Measurements from ENCODE around the gene PLCH2. TPM values are rescaled to one million over a fixed set of nuclear protein-coding genes. Genes with fewer than 3 reads are reported as not detected.
A peak's percentile ranks its signal among the peaks of the same experiment; 100 is the strongest.

The PLCH2 gene
- total RNA-seq, 4 donors from 2014 or later = 0.29 to 2.2 (median 0.76) TPM

DNA sequence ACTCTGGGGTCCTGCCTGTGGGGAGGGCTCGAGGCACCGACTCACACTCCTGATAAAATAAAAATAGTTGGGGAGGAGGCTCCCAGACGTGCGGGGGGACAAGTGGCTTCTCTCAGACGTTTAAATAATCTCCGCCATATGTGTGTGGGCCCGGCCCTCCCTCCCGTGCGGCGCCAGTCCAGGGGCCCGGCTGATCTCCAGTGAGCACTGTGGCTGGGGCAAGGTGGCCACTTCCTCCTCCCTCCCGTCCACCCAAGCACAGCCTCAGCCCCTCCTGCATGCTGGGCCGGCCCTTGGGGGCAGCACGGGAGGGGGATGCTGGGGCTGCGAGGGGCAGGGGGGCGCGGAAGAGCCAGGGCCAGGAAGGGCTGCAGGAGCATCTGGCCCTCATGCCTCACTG lies 4.0 kb upstream of the PLCH2 start:
- no peak overlapping the region for H3K27ac ChIP-seq
- H3K27me3 ChIP-seq = no peaks in the 10 kb centered on the region
- no peaks in the 10 kb centered on the region for H3K36me3 ChIP-seq
- TF ChIP-seq CTCF (IDR thresholded peaks at IDR 0.05) (no peak), POLR2A (IDR thresholded peaks at IDR 0.05) (no peak)
- intact Hi-C loops (cut with DNase I) = no loop called here
- no peaks in the 10 kb centered on the region for H3K9me3 ChIP-seq
- DNase-seq = no peak
- no peak overlapping the region for H3K4me3 ChIP-seq (replicated peaks in 1 of 3)
- 60% methylated on average over 10 of the region's 17 CpGs; no CpG with 5 or more reads in 1 of the 2 donors for WGBS, 2 donors
- peaks cover 18 to 26% of the 10 kb centered on the region in 2 donors for H3K4me1 ChIP-seq

DNA sequence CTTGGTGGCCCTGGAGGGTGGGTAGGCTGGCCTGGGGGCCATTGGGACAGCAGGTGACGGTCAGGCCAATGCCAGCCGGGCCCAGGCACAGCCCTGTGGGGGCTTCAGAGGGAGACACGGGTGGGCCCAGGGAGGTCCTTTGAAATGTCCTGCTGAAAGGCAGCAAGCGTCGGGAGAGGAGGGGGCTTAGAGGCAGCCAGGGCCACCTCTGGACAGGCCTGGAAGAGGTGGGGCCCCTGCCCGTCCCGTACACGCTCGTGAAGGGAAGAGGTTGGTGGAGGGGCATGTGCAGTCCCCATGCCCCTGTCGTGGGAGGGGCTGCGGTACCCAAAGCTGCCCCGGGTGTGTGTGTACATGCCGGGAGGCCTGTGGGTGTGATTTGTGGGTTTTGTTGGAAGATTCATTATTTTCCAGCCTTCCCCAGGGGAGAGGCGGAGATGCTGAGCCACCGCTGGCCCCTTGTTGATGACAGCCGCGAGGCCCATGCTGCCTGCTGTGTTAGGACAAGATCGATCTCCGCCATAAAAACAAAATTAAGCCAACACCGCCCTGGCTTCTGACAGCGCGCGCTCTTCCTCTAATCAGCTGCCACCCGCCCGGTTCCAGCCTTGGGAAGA lies 3.4 kb upstream of the PLCH2 start:
- no peak for TF ChIP-seq POLR2A (IDR thresholded peaks at IDR 0.05)
- H3K27me3 ChIP-seq = no peaks in the 10 kb centered on the region
- no peaks in the 10 kb centered on the region for H3K36me3 ChIP-seq
- H3K4me1 ChIP-seq = peaks cover 18 to 26% of the 10 kb centered on the region in 2 donors
- H3K4me3 ChIP-seq (replicated peaks in 1 of 3) = no peak overlapping the region
- intact Hi-C loops (cut with DNase I) = no loop called here
- no peaks in the 10 kb centered on the region for H3K9me3 ChIP-seq
- DNase-seq = no peak
- no peak overlapping the region for H3K27ac ChIP-seq
- WGBS, 2 donors = 83 to 86% methylated on average over 19 to 25 of the region's 25 CpGs

- no peak overlapping the region for H3K27ac ChIP-seq
- H3K4me3 ChIP-seq (replicated peaks in 1 of 3) = no peak overlapping the region
- no peaks in the 10 kb centered on the region for H3K27me3 ChIP-seq
- no peak for TF ChIP-seq CTCF (IDR thresholded peaks at IDR 0.05)
- no peak for TF ChIP-seq POLR2A (IDR thresholded peaks at IDR 0.05)
- 87 to 90% methylated on average over 7 to 11 of the region's 13 CpGs for WGBS, 2 donors
- H3K4me1 ChIP-seq = peaks cover 18 to 26% of the 10 kb centered on the region in 2 donors
- DNase-seq = no peak
- no peaks in the 10 kb centered on the region for H3K36me3 ChIP-seq
- intact Hi-C loops (cut with DNase I) = no loop called here
- no peaks in the 10 kb centered on the region for H3K9me3 ChIP-seq
Observed at GRCh38 chr1:2473198-2473597, 2.9 kb upstream of the PLCH2 start.

GRCh38 chr1:2474104-2474844 lies 1.8 kb upstream of the PLCH2 start:
- WGBS, 2 donors = 61 to 74% methylated on average over 4 of the region's 17 CpGs
- DNase-seq = no peak
- TF ChIP-seq POLR2A (IDR thresholded peaks at IDR 0.05) = no peak
- no peak for TF ChIP-seq CTCF (IDR thresholded peaks at IDR 0.05)
- H3K27me3 ChIP-seq = no peaks in the 10 kb centered on the region
- H3K9me3 ChIP-seq = no peaks in the 10 kb centered on the region
- peak overlapping the region; percentile 45 to 84 (median 62) for H3K27ac ChIP-seq
- H3K36me3 ChIP-seq = no peaks in the 10 kb centered on the region
- intact Hi-C loops (cut with DNase I) = no loop called here
- no peak overlapping the region for H3K4me3 ChIP-seq (replicated peaks in 1 of 3)
- H3K4me1 ChIP-seq = peaks cover 20 to 31% of the 10 kb centered on the region in 2 donors

- H3K4me3 ChIP-seq (replicated peaks in 1 of 3) = no peak overlapping the region
- 48 to 50% methylated on average over 2 to 3 of the region's 13 CpGs for WGBS, 2 donors
- intact Hi-C loops (cut with DNase I) = no loop called here
- peak in 1 of 2 donors; percentile 10 for TF ChIP-seq POLR2A (IDR thresholded peaks at IDR 0.05)
- no peak for TF ChIP-seq CTCF (IDR thresholded peaks at IDR 0.05)
- H3K4me1 ChIP-seq = peaks cover 26 to 38% of the 10 kb centered on the region in 2 donors
- H3K27me3 ChIP-seq = no peaks in the 10 kb centered on the region
- DNase-seq = peak; percentile 96
- H3K9me3 ChIP-seq = no peaks in the 10 kb centered on the region
- no peaks in the 10 kb centered on the region for H3K36me3 ChIP-seq
- peak overlapping the region; percentile 62 to 84 (median 66) for H3K27ac ChIP-seq
Observed at GRCh38 chr1:2474933-2475371, 1.1 kb upstream of the PLCH2 start.
